Inferior parietal cortex (tissue), 1 donor: Measurements from ENCODE around the gene ARL8A.
A peak's percentile ranks its signal among the peaks of the same experiment; 100 is the strongest.
"Not testable (repeated sequence)": the region's sequence is repeated elsewhere in the genome, so short reads cannot be mapped to it uniquely, and the experiment has no call there.

Source experiments
- DNase-seq: peaks from one replicate; pipeline ENCODE4 v3.0.0-alpha.2; 2016; ENCODE audit errors: extremely low spot score

Gene ARL8A

DNA sequence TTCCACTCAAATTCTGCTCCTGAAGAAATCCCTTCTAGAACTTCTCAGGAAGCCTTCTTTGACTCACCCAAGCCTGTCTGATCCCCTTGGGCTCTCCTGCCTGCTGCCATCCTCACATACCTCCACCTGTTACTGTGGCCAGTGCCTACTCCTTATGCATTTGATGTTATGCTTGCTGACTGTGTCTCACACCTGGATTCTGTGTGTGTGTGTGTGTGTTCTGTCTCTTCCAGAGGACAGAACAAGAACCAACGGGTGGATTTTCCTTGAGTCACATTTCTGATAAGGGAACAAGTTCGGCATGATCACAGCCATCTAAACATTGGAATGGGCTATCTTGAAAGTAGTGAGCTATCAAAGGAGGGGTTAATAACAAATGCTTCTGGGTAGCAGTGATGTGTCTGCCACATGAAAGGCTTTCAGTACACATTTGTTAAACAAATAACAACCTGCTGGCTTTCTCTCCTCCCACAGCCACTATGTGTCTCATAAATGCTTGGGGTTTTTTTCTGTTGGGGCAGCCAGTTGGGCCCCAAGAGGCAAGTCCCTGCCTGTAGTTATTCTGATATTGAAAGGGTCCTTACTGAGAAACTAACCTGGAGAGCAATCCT, 30.7 kb downstream of the ARL8A start:
- no peak for DNase-seq

DNA sequence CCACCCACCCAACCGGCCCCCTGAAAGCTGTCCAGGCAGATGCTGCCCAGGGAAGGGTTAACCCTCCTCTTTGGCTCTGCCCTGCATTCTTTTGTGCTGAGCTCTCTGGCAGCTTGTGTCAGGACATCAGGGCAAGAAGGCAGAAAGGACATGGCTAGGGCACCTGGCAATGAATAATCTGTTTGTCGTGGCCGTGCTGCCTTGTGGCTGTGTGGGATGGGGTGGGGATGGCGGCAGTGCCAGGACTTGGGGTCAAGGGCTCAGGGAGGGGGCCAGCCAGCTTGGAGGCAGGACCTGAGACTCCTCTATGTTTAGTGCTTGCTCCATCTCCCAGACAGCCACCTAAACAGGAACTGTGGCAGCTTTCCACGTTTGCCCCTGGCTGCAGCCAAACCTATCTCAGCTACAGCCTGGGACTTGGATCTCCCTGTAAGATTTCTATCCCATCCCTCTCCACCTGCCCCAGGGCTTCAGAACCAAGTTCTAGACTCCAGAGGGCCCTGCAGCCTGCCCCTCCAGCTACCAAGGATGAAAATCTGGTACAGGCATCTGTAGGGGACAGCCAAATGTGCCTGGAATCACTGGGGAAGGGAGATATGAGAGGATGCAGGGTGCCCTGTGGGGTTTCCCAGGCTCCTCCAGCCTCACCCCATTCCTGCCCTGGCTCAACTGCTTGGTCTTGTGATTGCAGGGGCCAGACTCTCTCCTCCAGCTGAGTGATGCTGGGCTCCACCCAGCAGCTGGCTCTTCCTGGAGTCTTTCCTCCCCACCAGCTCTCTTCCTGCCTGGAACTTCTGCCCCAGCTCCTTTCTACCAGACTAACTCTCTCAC, 31.5 kb downstream of the ARL8A start:
- no peak for DNase-seq

GRCh38 chr1:202111589-202111988, 32.9 kb downstream of the ARL8A start:
- DNase-seq: not testable (repeated sequence)

GRCh38 chr1:202110977-202111376, 33.6 kb downstream of the ARL8A start:
- DNase-seq: no peak

DNA sequence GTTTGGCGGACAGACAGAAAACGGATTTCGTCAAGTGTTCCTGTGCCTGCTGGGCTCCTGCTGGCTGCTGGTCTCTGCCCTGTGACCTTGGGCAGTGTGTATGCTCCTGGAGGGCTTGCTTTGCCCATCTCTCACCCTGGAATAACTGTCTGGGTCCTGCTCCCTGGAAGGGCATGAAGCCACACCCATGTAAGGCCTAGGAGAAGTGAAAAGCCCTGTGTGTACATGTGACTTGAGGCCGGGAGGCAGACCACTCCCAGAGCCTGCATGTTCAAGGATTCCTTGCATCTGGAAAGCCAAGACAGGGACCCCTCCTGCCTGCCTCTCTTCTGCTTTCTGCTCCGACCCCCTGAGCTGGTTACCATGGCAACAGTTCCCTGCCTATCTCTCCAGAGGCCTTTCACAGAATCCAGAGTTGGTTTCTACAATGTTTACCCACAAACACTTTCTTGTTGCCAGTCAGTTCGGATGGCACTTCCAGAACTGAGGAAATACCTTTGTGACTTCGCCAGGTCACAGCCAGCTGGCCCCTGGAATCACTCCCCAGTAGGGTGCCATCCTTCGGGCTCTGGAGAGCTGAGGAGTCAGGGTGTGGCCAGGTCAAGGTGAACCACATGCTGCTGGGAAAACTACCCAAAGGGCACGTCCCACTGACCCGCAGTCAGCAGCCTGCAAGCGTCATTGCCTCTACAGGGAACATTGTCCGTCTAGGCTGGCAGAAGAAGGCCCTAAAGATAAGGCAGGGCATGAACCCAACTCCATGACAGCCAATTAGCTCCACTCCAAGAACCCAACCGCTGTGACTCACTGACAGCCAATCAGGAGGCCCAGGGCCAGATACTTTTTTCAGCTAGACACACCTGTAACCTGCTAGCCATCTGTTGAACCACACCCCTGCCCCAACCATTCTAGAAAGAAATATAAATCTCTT, 36.5 kb downstream of the ARL8A start:
- no peak for DNase-seq

DNA sequence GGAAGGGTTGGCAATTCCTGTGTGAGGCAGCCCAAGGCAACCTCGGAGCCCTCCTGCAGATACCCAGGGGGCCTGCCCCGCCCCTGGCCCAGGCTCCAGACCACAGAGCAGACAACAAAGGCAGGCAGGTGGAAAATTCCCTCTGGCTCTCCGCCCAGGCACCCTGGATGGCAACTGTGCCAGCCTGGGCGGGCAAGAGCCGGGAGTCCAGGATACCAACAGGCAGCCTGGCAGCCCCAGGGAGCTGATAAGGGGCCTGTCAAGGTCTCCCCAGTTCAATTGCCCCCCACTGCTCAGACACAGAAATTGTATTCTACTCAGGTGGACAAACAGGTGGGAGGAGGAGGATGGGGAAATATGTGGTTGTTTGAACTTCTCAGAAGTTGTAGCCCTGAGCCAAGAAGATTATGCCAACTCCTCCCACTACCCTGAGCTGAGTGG, 37.2 kb downstream of the ARL8A start:
- no peak for DNase-seq

- DNase-seq: no peak
Measured at GRCh38 chr1:202106340-202107254, 37.9 kb downstream of the ARL8A start.

- no peak for DNase-seq
Measured at GRCh38 chr1:202105571-202106339, 38.8 kb downstream of the ARL8A start.

- DNase-seq: no peak
Measured at GRCh38 chr1:202104073-202104472, 40.5 kb downstream of the ARL8A start.

DNA sequence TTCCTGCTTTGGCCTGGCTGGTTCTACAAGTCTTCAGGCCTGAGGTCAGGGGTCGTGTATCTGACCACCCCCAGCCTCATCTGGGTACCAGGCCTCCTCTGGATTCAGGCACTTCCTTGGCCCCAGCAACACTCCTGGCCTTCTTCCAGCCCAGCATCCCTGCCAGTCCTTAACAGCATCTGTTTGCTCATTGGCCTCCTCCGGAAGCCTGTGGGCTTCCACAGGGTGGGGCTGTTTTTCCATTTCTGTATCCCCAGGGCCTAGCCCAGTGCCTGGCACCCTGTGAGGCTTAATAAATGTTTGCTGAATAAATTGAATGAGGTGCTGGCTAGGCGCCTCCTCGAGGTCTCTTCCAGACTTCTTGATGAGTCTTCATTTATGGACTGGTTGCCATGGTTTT, 43.4 kb downstream of the ARL8A start:
- DNase-seq: no peak

DNA sequence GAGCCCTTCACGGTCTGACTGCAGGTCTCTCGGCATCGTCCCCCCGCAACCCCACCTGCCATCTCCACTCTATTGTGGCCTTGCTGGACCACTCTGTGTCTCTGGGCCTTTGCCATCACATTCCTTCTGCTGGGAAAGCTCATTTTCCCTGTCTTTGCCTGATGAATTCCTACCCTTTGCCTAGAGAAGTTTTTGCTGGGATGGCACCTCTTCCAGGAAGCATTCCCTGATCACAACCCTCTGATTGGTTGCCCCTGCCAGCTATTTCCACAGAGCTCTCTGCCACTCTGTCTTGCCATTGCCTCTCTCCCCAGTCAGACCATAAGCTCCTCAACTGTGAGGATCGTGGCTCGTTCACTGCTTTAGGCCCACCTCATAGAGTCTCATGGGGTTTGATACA, 50.7 kb downstream of the ARL8A start:
- no peak for DNase-seq

GRCh38 chr1:202090994-202091393, 53.5 kb downstream of the ARL8A start:
- no peak for DNase-seq

DNA sequence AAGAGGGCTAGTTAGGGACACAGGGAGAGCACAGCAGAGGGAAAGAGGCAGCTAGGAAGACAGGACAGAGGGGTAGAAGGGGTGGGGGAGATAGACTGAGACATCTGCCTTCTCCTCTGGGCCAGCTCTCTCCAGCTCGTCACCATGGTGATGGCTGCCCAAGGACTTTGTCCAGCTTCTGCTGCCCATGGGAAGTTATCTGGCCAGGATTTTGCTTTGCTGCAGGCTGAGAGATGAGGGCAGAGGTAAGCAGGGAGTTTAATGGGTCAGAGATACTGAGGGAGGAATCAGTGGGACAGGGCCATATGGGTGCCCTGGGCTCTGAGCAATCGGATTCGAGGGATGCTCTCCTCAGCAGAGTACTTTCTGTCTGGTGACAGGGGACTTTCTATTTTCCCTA, 56.3 kb downstream of the ARL8A start:
- no peak for DNase-seq

- DNase-seq: no peak
Measured at GRCh38 chr1:202086579-202087350, 57.8 kb downstream of the ARL8A start.

- peak; percentile 44 for DNase-seq
Measured at GRCh38 chr1:202085682-202086373, 58.7 kb downstream of the ARL8A start.

- peak; percentile 89 for DNase-seq
Measured at GRCh38 chr1:202084791-202085681, 59.5 kb downstream of the ARL8A start.
